ENCODE data around the gene DCK.
A peak's percentile ranks its signal among the peaks of the same experiment; 100 is the strongest.
"Not testable (repeated sequence)": the region's sequence is repeated elsewhere in the genome, so short reads cannot be mapped to it uniquely, and the experiment has no call there.

Gene DCK

DNA sequence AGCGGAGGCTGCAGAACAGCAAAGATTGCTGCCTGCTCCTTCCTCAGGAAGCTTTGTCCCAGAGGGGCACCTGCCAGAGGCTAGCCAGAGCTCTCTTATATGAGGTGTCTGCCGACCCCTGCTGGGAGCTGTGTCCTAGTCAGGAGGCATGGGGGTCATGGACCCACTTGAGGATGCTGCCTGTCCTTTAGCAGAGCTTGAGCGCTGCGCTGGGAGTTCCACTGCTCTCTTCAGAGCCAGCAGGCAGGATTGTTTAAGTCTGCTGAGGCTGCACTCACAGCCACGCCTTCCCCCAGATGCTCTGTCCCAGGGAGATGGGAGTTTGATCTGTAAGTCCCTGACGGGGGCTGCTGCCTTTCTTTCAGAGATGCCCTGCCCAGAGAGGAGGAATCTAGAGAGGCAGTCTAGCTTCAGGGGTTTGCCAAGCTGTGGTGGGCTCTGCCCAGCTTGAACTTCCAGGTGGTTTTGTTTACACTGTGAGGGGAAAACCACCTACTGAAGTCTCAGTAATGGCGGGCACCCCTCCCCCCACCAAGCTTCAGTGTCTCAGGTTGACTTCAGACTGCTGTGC, 10.9 kb downstream of the DCK start:
- DNase-seq: no peak

DNA sequence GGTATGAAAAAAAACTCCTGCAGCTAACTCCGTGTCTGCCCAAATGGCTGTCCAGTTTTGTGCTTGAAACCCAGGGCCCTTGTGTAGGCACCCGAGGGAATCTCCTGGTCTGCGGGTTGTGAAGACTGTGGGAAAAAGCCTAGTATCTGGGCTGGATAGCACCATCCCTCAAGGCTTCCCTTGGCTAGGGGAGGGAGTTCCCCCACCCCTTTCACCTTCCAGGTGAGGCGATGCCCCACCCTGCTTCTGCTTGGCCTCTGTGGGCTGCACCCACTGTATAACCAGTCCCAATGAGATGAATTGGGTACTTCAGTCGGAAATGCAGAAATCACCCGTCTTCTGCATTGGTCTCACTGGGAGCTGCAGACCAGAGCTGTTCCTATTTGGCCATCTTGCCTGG, 11.6 kb downstream of the DCK start:
- DNase-seq: not testable (repeated sequence)

- no peak for DNase-seq
Measured at GRCh38 chr4:71006203-71006907, 12.9 kb downstream of the DCK start.

GRCh38 chr4:71008196-71008595, 14.7 kb downstream of the DCK start:
- DNase-seq: no peak

- DNase-seq: no peak
Measured at GRCh38 chr4:71009086-71009485, 15.6 kb downstream of the DCK start.

GRCh38 chr4:71009890-71010588, 16.6 kb downstream of the DCK start:
- no peak for DNase-seq

DNA sequence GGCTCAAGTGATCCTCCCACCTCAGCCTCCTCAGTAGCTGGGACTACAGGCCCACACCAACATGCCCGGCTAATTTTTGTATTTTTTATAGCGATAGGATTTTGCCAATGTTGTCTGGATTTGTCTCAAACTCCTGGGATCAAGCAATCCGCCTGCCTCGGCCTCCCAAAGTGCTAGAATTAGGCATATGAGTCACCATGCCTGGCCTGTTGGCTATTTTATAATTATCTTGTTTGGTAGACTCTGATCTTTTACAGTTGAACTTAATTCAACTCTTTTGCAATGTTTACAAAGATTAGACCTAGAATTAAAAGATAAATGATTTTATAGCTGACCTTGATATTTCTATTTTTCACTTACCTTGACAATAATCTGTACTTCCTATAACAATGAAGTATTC, 18.0 kb downstream of the DCK start:
- no peak for DNase-seq

GRCh38 chr4:71017391-71017790, 23.9 kb downstream of the DCK start:
- DNase-seq: not testable (repeated sequence)

DNA sequence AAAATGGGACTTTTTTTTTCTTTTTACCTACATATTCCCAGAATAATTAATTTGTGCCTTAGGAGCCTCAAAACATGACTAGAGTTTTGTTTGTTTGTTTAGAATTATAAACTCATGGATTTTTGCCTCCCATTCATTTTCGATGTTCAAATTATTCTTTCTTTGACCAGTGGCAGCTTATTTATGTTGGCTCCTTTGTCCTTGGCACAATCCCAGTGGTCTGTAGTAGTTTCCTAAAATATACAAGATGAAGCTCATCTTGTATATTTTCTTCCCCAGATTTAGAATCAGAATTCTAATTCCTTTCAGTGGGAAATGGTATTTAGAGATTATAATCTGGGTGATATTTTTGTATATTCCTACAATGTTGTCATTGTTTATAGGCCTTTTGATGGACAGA, 27.2 kb downstream of the DCK start:
- no peak for DNase-seq

DNA sequence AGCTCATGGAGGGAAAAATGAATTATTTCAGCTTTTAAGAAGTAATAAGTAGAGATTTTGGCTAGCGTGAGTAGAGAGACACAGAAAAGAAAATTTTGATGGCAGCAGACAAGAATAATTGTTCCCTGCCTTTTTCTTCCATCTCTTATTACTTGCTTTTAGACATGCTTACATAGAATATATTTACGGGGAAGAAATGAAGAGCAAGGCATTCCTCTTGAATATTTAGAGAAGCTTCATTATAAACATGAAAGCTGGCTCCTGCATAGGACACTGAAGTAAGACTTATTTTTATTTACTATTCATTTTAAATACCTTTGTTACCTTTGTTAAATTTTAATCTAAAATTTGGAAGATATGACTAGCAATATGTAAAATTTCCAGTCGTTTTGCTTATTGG, 32.2 kb downstream of the DCK start:
- DNase-seq: no peak

GRCh38 chr4:71026086-71026485, 32.6 kb downstream of the DCK start:
- no peak for DNase-seq

DNA sequence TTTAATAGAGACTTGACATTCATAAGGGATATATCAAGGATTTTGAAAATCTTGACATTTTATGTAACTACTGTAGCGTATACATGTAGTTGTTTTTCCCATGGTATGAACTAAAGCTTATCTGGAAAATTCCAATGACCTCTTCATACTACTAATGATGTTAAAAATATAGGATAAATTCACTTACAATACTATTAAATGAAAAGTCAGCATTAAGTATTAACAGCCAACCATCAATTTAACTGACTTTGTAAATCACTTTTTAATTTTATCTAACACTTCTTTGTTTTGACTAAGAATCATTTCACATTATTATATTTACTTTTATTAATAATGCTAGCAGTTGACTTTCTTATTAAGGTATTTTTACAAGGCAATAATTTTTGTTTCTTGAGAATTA, 34.2 kb downstream of the DCK start:
- no peak for DNase-seq

DNA sequence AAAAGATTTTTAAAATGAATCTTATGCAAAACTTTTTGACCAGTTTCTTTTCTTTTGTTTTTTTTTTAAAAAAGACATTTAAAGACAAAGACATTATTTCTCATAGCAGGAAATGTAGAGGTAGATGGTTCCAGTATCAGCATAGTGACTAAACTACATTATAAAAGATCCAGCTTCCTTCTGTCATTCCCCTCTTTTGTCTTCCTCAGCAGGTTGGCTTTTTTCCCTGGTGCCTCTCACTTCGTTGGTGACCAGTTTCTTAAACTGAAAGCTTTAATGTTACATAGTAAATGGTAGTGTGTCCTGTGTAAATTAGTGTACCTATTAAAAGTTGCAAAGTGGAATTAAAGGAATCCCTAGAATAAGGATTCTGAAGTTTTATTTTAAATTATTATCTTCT, 36.1 kb downstream of the DCK start:
- no peak for DNase-seq

DNA sequence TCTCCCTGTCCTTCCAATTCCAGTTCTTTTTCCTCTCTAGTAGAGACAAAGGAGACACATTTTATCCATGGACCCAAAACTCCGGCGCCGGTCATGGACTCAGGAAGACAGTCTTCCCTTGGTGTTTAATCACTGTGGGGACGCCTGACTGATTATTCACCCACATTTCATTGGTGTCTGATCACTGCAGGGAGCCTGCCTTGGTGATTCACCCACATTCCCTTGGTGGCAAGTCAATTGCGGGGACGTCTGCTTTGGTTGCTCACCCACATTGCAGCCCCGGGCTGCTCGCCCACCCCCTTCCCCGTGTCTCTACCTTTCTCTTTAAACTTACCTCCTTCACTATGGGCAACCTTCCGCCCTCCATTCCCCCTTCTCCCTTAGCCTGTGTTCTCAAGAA, 38.7 kb downstream of the DCK start:
- DNase-seq: not testable (repeated sequence)

DNA sequence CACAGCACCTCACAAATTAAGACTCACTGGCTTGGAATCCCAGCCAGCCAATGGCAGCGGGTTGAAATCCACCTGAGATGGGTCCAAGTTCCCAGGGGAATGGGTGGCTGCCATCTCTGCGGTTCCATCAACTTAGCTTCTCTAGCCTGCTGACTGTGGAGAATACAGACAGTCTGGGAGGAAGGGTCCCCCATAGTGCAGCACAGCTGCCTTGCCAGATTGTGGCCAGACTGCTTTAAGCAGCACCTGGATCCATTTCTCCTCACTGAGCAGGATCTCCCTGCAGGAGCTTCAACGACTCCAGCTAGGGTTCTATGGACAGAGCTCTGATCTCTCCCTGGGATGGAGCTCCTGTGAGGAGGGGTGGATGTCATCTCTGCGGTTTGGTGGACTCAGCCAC, 51.8 kb downstream of the DCK start:
- no peak for DNase-seq

DNA sequence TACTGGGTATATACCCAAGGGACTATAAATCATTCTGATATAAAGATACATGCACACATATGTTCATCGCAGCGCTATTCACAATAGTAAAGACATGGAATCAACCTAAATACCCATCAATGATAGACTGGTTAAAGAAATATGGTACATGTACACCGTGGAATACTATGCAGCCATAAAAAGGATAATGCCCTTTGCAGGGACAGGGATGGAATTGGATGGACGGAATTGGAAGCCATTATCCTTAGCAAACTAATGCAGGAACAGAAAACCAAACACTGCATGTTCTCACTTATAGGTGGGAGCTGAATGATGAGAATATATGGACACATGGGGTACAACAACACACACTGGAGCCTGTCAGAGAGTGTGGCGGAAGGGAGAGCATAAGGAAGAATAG, 55.9 kb downstream of the DCK start:
- DNase-seq: no peak

- no peak for DNase-seq
Measured at GRCh38 chr4:71050809-71051208, 57.4 kb downstream of the DCK start.

DNA sequence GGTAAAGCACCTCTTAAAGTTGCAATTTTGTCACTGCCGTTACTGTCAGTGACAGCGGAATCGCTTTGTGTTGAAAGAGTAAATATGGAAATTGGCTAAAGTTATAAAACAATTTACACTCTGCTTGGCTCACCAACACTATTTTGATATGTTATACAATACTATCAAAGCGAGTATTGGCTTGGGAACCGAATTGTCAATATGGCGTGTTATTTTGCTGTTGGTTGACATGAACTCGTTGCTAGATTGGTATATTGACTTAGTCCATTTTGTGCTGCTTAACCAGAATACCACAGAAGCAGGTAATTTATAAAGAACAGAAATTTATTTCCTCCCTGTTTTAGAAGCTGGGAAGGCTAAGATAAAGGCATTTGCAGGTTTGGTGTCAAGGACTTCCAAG, 58.6 kb downstream of the DCK start:
- DNase-seq: no peak

DNA sequence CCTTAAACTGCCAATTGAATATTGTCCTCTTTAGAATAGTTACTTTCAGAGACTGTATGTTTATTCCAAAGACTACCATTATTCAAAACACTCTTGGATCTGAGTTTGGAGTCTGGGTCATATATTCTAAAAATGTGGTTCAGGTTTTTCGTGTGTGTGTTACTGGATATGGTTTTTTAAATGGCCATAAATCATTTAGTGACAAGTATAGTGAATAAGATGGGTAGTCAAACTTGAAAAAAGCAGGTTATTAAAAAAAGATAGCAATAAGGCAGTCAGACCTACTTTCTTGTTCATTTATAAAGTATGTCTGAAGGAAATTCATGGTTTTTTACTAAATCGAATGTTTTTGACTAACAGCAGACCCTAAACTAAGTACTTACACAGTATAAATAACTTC, 59.3 kb downstream of the DCK start:
- no peak for DNase-seq

DNA sequence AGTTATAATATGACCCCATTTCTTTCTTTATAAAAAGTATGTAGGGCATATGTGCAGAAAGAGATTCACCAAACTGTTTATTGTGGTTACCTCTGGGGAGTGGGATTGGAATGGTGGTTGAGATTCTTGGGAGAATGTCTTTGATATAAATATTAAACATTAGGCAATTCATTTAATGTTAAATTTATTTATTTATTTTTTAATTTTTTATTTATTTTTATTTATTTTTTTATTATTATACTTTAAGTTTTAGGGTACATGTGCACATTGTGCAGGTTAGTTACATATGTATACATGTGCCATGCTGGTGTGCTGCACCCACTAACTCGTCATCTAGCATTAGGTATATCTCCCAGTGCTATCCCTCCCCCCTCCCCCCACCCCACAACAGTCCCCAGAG, 60.2 kb downstream of the DCK start:
- DNase-seq: not testable (repeated sequence)

DNA sequence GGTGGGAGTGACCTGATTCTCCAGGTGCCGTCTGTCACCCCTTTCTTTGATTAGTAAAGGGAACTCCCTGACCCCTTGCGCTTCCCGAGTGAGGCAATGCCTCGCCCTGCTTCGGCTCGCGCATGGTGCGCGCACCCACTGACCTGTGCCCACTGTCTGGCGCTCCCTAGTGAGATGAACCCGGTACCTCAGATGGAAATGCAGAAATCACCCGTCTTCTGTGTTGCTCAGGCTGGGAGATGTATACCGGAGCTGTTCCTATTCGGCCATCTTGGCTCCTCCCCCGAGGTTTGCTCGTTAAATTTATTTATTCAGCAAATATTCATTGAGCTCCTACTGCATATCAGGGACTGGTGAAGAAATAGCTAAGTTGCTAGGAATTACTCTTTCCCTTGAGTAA, 66.1 kb downstream of the DCK start:
- peak; percentile 38 for DNase-seq

DNA sequence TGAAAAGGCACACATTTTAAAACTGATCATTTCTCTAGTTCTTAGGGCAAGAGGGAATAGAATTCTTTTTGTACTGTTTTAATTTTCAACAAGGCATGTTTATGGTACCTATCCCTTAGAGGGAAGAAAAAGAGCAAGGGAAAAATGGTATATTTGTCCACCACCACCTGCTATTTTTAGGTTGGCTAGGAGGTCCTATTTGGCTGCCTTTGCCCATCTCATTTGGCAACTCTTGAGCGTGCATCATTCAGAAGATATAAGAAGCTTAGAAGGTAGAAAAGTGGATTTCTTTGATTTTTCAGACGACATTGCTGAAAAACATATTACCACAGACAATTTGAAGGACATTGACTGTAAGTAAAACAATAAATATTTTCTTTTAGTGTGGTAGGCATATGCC, 69.0 kb downstream of the DCK start:
- no peak for DNase-seq

DNA sequence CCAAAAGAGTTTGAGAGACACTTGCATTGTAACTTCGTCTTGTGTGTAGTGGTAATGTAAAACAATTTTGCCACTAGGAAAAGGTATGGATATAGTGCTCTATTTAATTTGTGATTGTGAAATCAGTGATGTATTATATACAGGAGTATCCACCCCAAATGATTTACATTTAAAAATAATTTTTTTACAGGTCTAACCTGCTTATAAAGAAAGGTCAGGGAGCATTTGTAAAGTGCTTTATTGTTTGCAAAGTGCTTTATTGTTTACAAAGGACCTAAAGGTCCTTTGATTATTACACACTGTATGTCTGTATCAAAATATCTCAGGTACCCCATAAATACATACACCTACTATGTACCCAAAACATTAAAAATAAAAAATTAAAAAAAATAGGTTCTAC, 70.3 kb downstream of the DCK start:
- DNase-seq: no peak

- DNase-seq: no peak
Measured at GRCh38 chr4:71064521-71064920, 71.1 kb downstream of the DCK start.

All from NCI-H1105 (cell line).